GM21576 (cell line): ENCODE data around the gene CDK2.

Source experiments
- ATAC-seq: cut with Tn5 transposase; IDR thresholded peaks from one replicate; pipeline ENCODE4 v1.9.1; 2021; ENCODE audit warnings: mild to moderate bottlenecking, moderate library complexity; ENCODE audit not compliant: unreplicated experiment

The CDK2 gene

DNA sequence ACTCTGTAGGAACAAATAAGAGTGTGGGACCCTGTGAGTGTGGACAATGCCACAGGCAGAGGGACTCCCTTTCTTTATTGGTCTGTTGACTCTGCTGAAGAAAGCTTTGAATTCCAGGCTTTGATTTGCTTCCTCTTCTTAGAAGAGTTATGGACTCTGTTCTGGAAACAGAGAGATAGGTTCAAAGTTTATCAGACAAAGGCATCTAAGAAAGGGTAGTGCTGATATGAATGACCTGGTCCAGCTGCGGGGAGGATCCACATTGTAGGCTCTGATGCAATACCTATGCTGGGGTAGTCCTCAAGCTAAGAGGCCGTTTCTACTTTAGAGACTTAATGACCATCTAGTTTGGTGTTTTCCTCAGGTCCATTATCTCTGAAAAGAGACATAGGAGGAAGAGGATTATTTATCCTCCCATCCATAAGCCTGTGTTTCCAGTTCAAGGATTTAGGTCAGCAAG is 43.5 kb downstream of the CDK2 start:
- ATAC-seq, result no peak

DNA sequence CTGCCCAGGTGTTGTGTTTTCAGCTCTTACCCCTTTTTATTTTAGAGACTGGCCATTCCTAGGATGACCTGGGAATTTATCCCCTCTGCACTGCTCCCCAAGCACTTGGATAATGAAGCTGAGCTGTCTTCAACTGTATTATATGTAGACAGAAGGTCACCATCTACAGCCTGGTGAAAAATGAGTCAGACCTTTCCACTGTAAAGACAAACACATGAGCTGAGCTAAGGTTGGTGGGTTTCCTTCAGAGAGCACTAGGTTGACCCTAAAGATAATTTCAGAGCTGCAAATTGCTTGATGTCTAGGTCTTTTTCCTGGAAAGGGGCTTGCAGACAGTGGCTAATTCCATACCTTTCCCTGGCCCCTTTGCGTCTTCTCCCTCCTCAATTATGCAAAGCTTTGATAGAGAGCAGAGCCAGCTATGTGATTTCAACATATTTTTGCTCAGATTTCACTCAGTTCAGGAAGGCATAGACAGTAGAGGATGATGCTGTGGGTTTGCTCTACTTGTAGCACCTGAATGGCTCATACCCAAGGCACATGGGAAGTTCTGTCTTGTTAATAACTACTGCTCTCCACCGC is 45.0 kb downstream of the CDK2 start:
- no peak for ATAC-seq

GRCh38 chr12:56013482-56013881 is 46.9 kb downstream of the CDK2 start:
- no peak for ATAC-seq

DNA sequence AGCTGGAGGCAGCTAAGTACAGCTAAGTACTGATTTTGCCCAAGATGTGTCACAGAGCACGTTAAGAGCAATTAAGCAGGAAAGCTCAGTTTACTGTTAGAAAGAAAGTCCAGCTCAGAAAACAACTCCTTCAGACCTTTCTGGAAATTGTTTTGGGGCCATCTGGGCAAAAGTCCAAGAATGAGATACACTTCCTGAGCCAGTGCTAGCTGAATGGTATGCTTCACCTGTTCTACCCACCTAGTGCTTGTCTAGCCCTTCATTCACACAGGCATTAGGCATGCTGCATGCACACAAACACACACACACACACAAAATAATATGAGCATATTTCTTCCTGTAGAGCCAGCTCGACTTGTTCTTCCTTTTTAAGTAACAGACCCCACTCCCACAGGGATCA is 47.6 kb downstream of the CDK2 start:
- no peak for ATAC-seq

DNA sequence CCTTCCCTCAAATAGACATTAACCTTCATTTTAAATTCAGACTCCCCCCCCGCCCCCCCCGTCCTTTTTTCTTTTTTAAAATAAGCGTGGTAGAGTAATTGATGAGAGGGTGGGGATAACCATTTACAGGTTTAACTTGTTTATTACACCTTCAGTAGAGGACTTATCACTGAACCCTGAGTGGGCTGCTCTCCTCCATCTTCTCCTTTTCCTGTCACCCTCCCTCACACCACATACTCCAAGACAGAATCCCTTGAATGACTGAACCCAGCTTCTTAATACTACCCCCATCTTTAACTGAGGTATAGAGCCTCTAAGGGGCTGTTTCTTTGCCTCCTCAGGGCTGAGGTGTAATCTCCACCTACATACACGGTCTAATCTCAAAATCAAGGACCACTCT is 50.6 kb downstream of the CDK2 start:
- ATAC-seq, result no peak

DNA sequence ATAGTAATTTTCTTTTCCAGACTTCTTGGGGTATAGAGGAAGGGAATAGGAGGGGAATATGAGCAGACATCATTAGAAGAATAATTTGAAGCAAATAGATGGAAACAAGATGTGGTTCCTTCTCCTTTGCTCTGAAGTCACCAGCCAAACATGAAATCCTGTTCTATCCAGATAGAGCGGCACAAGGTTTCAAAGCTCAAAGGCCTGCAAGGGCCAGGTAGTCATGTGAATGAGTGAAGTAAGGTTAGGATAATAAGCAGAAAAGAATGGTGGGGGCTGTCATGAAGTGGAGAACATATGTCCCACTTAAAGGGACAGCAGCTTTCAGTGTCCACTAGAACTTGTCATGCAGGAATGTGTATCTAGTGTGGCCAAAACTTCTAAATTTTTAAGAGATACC is 51.7 kb downstream of the CDK2 start:
- no peak for ATAC-seq

DNA sequence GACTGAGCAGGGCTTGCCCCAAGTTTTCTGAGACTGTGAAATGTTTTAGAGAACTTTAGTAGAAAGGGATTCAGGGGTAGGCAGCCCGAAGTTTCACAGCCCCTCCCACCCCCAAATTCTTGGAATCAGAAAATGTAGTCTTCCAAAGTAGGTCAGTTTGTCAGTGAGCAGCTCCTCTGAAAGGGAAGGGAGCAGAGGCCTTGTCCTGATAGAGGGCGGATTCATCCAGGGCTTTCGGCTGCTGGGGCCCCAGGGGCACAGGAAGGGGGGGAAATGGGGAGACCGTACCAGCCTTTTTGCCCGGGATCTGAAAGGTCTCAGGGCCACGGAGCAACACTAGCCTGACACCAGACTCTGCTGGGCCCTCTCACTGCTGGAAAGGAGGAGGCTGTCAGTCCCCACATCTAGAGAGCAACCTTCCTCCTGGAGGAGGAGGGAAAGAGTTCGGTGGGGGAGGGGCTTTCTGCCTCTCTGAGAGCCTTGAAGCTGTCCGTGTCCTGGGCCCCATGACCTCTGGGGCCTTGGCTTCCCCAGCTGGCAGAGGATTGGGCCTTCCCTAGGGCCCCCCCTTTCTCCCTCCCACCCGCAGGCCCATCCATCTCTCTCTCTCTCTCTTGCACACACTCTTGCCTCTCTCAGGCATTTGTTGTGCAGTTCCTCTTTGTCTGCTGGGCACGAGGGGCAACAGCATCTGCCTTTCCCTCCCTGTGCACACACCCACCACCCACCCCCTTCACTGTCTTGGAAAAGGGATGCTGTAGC is 54.0 kb downstream of the CDK2 start, which contains the start of gene IKZF4:
IKZF4 (plus strand) TSS at position 621 of the 762 bp plus-strand sequence. CDS start 451 bp downstream, outside the sequence.
- ATAC-seq, result no peak

DNA sequence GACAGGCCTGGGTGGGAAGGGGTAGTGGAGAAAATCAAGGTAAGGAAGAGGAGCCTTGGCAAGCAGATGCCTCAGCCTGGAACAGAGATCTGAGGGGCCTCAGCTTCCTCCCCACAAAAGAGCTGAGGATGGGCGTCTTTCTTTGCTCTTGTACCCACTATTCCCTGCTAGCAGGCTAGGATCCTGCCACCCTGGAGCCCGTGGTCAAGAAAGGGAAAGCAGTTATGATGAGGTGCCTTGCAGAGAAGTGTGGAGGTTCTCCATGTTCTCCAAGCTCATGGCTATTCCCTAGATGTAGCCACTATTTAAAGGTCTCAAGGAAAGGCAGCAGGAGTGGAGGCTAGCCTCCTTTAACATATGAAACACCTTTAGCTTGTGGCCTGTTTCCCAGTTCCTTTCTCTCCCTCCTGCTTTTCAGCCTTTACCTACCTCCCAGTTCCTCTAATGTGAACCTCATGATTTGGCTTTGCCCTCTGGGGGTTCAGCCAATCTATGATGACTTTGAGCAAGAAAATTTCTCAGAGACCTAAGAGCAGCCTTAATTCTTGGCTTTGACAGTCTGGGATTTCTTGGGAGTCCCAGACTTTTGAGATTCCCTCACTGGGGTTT is 55.4 kb downstream of the CDK2 start:
- ATAC-seq, result no peak
